Endothelial cell of umbilical vein (primary cell): ENCODE results near the gene METTL14.

Experiments
- CTCF ChIP-seq, 2 donors: IDR thresholded peaks; 1 replicate in 1 of 2; 2 replicates in 1 of 2; pipeline ENCODE4 v1.5.1; 2011; ENCODE audit warnings: low read length in 2 of 2, mild to moderate bottlenecking in 2 of 2, moderate library complexity in 2 of 2, control low read depth in 1 of 2, inconsistent platforms in 1 of 2, low read depth in 1 of 2; ENCODE audit not compliant: insufficient read depth in 1 of 2; ENCODE audit errors: extremely low read depth in 1 of 2
- EZH2 ChIP-seq: IDR thresholded peaks from 2 replicates; pipeline ENCODE4 v1.6.1; 2012; ENCODE audit warnings: borderline replicate concordance, low read depth, mild to moderate bottlenecking, moderate library complexity, low read length, inconsistent platforms; ENCODE audit not compliant: severe bottlenecking
- JUN ChIP-seq: IDR thresholded peaks from 2 replicates; pipeline ENCODE4 v1.6.1; 2011; ENCODE audit warnings: borderline replicate concordance, low read depth; ENCODE audit not compliant: insufficient read length, insufficient read depth
- MAX ChIP-seq: IDR thresholded peaks from 2 replicates; pipeline ENCODE4 v1.6.1; 2011; ENCODE audit not compliant: insufficient read depth, insufficient read length
- MYC ChIP-seq: IDR thresholded peaks from one replicate; pipeline ENCODE4 v1.6.1; 2011; ENCODE audit warnings: mild to moderate bottlenecking, low read depth, low read length
- POLR2A ChIP-seq: IDR thresholded peaks from 2 replicates; pipeline ENCODE4 v1.6.1; 2012; ENCODE audit warnings: low read depth, mild to moderate bottlenecking, control low read depth, low read length
- POLR2AphosphoS5 ChIP-seq: IDR thresholded peaks from 2 replicates; pipeline ENCODE4 v1.6.1; 2012; ENCODE audit warnings: low read depth, mild to moderate bottlenecking, control low read depth, low read length, moderate library complexity; ENCODE audit not compliant: insufficient read depth

- TF ChIP-seq EZH2 (no peak), CTCF (IDR thresholded peaks at IDR 0.05; ENCODE audit: extremely low read depth in 1 of 2, insufficient read depth in 1 of 2, low read depth in 1 of 2, low read length in 2 of 2) (no peak), POLR2A (no peak), POLR2AphosphoS5 (no peak), MYC (no peak), MAX (no peak), JUN (no peak)
These were observed 77.7 kb downstream of the METTL14 start for GRCh38 chr4:118762730-118763477.
